Natural killer cell (primary cell): Measurements from ENCODE around the gene TANGO2. TPM values are rescaled to one million over a fixed set of nuclear protein-coding genes. Genes with fewer than 3 reads are reported as not detected.

Experiments
- ATAC-seq, 3 donors: fragments of 150-1000 bp in 2 of 3; fragments of 200-7000 bp in 1 of 3; cut with Tn5 transposase; 1 replicate in 1 of 3; 2 replicates in 2 of 3; pipeline ENCODE4 v1.10.0; 2021; ENCODE audit warnings: mild to moderate bottlenecking in 2 of 3, moderate library complexity in 2 of 3
- DNase-seq, 2 donors: peaks; one replicate each; pipeline versions ENCODE4 v3.0.0 to v3.0.0-alpha.2; 2013 to 2021; ENCODE audit warnings: mixed read lengths in 1 of 2
- H3K27ac ChIP-seq: one replicate; pipeline ENCODE4 v1.5.1; 2013; ENCODE audit warnings: mild to moderate bottlenecking, low read length
- H3K27me3 ChIP-seq: one replicate; pipeline ENCODE4 v1.6.1; 2013; ENCODE audit warnings: low read length; ENCODE audit not compliant: control insufficient read depth, insufficient read depth
- H3K36me3 ChIP-seq: one replicate; pipeline ENCODE4 v1.6.1; 2013; ENCODE audit warnings: low read length; ENCODE audit not compliant: control insufficient read depth, insufficient read depth
- H3K4me1 ChIP-seq: one replicate; pipeline ENCODE4 v1.6.1; 2013; ENCODE audit warnings: low read length; ENCODE audit not compliant: control insufficient read depth, insufficient read depth
- H3K4me3 ChIP-seq: one replicate; pipeline ENCODE4 v1.5.1; 2013; ENCODE audit warnings: low read length
- H3K9me3 ChIP-seq: one replicate; pipeline ENCODE4 v1.6.1; 2013; ENCODE audit warnings: low read length; ENCODE audit not compliant: control insufficient read depth, insufficient read depth
- H3K27ac Mint-ChIP-seq, 2 donors: one replicate each; pipeline ENCODE4 v1.8.0; 2022; ENCODE audit warnings: mild to moderate bottlenecking in 2 of 2, mixed read lengths in 2 of 2, moderate library complexity in 1 of 2
- H3K27me3 Mint-ChIP-seq, 2 donors: one replicate each; pipeline ENCODE4 v1.8.0; 2022; ENCODE audit warnings: low read depth in 2 of 2, mixed read lengths in 2 of 2
- H3K36me3 Mint-ChIP-seq: one replicate; pipeline ENCODE4 v1.8.0; 2022; ENCODE audit warnings: mixed read lengths
- H3K4me1 Mint-ChIP-seq, 2 donors: one replicate each; pipeline ENCODE4 v1.8.0; 2022; ENCODE audit warnings: mixed read lengths in 2 of 2
- H3K4me3 Mint-ChIP-seq: one replicate; pipeline ENCODE4 v1.8.0; 2022; ENCODE audit warnings: mild to moderate bottlenecking, moderate library complexity, mixed read lengths
- H3K9me3 Mint-ChIP-seq, 2 donors: one replicate each; pipeline ENCODE4 v1.8.0; 2022; ENCODE audit warnings: mixed read lengths in 2 of 2
- WGBS: methylation state at CpG from one replicate; pipeline ENCODE4 v1.1.7; 2013; ENCODE audit warnings: missing lambda C conversion rate; ENCODE audit not compliant: insufficient coverage; 5-methylcytosine and 5-hydroxymethylcytosine counted together
- intact Hi-C: fragments of 100-400 bp; cut with micrococcal nuclease; formaldehyde crosslinking; loops from one replicate; pipeline ENCODE4 v1.14.2; 2022
- total RNA-seq, 4 donors: library from RNA; stranded (reverse); fragments of 120-200 nt in 1 of 4; gene quantifications; one replicate each; pipeline versions ENCODE4 v1.2.3 to v1.2.4, GENCODE V29; 2013 to 2022
- TF ChIP-seq, protein P1 (sequence below): fragments of 200-600 bp; IDR thresholded peaks from one replicate; pipeline ENCODE4 v1.8.0; 2022; ENCODE audit warnings: antibody characterized with exemption

Gene TANGO2
- total RNA-seq, 3 donors from 2014 or later (not counting 1 experiment from before 2014, with no cell fraction given), result 33.3 to 53.0 (median 46.2) TPM

DNA sequence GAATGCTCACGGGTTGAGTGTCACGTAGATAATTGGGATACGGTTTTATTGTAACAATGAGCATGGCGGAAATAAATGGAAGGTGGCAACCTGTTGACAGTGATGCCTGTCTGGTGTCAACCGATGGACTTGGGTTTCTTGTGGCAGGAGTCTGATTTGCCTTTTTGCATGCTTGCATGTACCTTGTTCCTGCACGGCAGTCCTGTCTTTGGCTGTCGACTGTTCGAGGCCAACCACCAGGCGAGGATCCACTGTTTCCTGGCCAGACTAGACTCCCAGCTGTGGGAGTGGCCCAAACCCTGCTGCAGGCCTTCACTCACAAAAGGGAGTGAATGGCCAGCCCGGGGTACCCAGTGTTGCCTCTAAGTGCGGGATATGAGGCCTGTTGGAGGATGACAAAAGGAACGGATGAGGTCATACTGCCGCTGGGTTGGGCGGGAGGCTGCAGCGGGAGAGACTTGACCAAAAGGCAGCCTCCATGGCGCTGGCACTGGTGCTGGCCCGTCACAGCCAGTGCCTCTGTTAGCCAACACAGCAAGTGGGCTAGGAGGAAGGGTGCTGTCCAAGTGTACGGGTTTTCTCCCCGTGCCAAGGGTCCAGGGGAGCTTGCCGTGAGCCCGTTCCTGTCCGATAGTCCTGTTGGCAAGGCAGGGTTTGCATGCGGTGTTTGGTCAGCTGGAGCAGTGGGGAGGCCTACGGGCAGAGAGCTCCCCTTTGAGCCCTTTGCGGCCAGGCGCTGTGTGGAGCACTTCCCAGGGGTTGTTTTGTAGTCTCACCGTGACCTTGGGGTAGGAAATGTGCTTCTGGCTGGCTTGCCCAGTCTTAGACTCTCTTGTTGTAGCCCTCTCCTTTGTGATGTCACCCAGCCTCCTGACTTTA, 60.1 kb downstream of the TANGO2 start:
- H3K4me3 ChIP-seq, result peak overlapping the region; percentile 42
- no peaks in the 10 kb centered on the region for H3K27me3 ChIP-seq
- no peaks in the 10 kb centered on the region for H3K27me3 Mint-ChIP-seq
- peaks cover 37% of the 10 kb centered on the region for H3K4me1 ChIP-seq
- H3K27ac Mint-ChIP-seq, result peak overlapping the region; percentile 17 to 63
- 56% methylated on average over 27 of the region's 27 CpGs for WGBS
- H3K36me3 ChIP-seq, result peaks cover 2% of the 10 kb centered on the region
- peak overlapping the region; percentile 82 for H3K4me3 Mint-ChIP-seq
- H3K36me3 Mint-ChIP-seq, result no peaks in the 10 kb centered on the region
- no peaks in the 10 kb centered on the region for H3K9me3 ChIP-seq
- intact Hi-C loops, result loop anchor here (2.0 to 5.0 kb wide), 2 partner anchors 41 to 60 kb away; partner anchors contain the start of gene TANGO2
- peak overlapping the region; percentile 9 for H3K27ac ChIP-seq
- H3K4me1 Mint-ChIP-seq, result peaks cover 33 to 38% of the 10 kb centered on the region in 2 donors
- TF ChIP-seq, protein P1, sequence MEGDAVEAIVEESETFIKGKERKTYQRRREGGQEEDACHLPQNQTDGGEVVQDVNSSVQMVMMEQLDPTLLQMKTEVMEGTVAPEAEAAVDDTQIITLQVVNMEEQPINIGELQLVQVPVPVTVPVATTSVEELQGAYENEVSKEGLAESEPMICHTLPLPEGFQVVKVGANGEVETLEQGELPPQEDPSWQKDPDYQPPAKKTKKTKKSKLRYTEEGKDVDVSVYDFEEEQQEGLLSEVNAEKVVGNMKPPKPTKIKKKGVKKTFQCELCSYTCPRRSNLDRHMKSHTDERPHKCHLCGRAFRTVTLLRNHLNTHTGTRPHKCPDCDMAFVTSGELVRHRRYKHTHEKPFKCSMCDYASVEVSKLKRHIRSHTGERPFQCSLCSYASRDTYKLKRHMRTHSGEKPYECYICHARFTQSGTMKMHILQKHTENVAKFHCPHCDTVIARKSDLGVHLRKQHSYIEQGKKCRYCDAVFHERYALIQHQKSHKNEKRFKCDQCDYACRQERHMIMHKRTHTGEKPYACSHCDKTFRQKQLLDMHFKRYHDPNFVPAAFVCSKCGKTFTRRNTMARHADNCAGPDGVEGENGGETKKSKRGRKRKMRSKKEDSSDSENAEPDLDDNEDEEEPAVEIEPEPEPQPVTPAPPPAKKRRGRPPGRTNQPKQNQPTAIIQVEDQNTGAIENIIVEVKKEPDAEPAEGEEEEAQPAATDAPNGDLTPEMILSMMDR, result no peak
- no peak for ATAC-seq
- DNase-seq, result peak in 1 of 2 donors; percentile 17
- no peaks in the 10 kb centered on the region for H3K9me3 Mint-ChIP-seq

DNA sequence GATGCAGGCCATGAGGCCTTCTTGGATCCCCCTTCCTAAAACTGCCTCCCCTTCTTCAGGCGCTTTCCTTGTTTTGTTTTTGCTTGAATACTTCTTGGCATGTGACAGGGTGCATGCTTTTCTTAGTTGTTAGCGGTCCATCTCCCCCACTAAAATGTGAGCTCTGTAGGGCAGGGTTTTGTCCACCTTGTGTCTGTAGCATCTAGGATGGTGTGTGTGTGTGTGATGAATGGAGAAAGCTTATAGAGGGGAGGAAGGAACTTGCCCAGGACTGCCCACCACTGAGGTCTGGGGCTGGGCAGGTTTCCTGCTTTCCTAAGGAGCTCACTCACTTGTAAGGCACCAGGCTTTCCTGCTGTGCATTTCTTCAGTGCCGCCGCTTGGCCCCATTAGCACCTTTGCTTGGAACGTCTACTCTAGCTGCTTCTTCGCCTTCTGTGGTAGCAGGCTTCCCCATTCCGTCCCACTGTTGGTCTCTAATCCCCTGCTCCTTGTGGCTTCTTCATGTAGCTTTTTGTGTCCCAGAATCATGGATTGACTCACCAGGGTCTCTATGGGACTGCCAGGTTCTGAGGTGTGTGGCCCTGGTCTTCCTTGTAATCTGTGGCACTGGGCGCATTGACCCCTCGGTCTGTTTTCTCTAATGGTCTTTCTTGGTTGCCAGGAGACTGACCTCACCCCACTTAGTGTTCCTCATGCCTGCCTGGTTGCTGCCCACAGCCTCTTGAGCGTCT, 62.4 kb downstream of the TANGO2 start:
- Mint-ChIP-seq H3K4me1 (peaks cover 54 to 58% of the 10 kb centered on the region in 2 donors), H3K36me3 (no peaks in the 10 kb centered on the region)

DNA sequence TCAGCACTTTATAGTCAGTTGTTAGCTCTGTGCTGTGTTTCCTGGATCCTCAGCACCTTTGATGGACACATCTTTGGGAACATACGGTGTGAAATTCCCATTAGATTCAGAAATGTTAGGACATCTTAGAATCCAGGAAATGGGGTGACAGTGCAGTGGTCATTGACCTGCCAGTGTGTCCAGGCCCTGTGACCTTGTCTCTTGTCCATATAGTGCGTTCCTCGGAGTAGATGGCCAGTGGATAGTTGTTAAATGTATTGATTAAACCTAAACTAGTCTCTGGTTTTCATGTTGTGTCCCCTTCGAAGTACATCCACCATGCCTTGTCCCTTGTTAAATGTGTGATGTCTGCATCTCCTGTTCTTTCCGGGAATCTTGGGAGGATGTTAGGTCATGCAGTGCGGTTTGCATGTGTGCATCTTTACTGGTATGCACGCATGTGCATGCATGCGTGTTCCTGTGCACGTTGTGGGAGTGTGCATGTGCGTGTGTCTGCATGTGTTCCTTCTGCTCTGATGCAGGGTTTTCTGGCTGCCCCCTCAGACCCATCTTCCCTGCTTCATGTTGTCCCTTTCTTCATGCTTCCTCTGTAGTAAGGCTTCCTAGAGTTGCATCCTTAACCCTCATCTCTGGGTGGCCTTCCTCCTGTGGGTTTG, 63.1 kb downstream of the TANGO2 start:
- intact Hi-C loops, result loop anchor here (5.0 kb wide), 1 partner anchor 38 kb away; no protein-coding TSS in a partner anchor
- Histone ChIP-seq H3K27ac (no peak overlapping the region), H3K27me3 (no peaks in the 10 kb centered on the region), H3K4me1 (peaks cover 66% of the 10 kb centered on the region), H3K9me3 (no peaks in the 10 kb centered on the region), H3K4me3 (no peak overlapping the region), H3K36me3 (peaks cover 26% of the 10 kb centered on the region)
- no peak for ATAC-seq
- H3K36me3 Mint-ChIP-seq, result no peaks in the 10 kb centered on the region
- H3K27me3 Mint-ChIP-seq, result no peaks in the 10 kb centered on the region
- no peak for DNase-seq
- H3K27ac Mint-ChIP-seq, result peak overlapping the region in 1 of 2 donors; percentile 55
- H3K4me3 Mint-ChIP-seq, result no peak overlapping the region
- 94% methylated on average over 10 of the region's 10 CpGs for WGBS
- TF ChIP-seq, protein P1, result no peak
- peaks cover 54 to 58% of the 10 kb centered on the region in 2 donors for H3K4me1 Mint-ChIP-seq
- H3K9me3 Mint-ChIP-seq, result no peaks in the 10 kb centered on the region

More for the DNA sequence above, 62.4 kb downstream of the TANGO2 start:
- Histone ChIP-seq H3K9me3 (no peaks in the 10 kb centered on the region), H3K4me1 (peaks cover 60% of the 10 kb centered on the region), H3K4me3 (no peak overlapping the region), H3K27ac (no peak overlapping the region), H3K36me3 (peaks cover 23% of the 10 kb centered on the region), H3K27me3 (no peaks in the 10 kb centered on the region)
- TF ChIP-seq, protein P1, result no peak
- H3K27ac Mint-ChIP-seq, result peak overlapping the region in 1 of 2 donors; percentile 55
- H3K4me3 Mint-ChIP-seq, result peak overlapping the region; percentile 30
- H3K27me3 Mint-ChIP-seq, result no peaks in the 10 kb centered on the region
- WGBS, result 92% methylated on average over 10 of the region's 10 CpGs
- ATAC-seq, result no peak
- no peaks in the 10 kb centered on the region for H3K9me3 Mint-ChIP-seq
- DNase-seq, result no peak
- intact Hi-C loops, result loop anchor here (5.0 kb wide), 1 partner anchor 39 kb away; no protein-coding TSS in a partner anchor
